ENCODE measurements around the gene AGPAT2.

AGPAT2 gene

GRCh38 chr9:136724772-136725171 is 37.5 kb upstream of the AGPAT2 start:
- H3K4me3 ChIP-seq (ENCODE audit: low read depth, low read length): no peak overlapping the region
- TF ChIP-seq, protein P1, sequence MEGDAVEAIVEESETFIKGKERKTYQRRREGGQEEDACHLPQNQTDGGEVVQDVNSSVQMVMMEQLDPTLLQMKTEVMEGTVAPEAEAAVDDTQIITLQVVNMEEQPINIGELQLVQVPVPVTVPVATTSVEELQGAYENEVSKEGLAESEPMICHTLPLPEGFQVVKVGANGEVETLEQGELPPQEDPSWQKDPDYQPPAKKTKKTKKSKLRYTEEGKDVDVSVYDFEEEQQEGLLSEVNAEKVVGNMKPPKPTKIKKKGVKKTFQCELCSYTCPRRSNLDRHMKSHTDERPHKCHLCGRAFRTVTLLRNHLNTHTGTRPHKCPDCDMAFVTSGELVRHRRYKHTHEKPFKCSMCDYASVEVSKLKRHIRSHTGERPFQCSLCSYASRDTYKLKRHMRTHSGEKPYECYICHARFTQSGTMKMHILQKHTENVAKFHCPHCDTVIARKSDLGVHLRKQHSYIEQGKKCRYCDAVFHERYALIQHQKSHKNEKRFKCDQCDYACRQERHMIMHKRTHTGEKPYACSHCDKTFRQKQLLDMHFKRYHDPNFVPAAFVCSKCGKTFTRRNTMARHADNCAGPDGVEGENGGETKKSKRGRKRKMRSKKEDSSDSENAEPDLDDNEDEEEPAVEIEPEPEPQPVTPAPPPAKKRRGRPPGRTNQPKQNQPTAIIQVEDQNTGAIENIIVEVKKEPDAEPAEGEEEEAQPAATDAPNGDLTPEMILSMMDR (IDR thresholded peaks at IDR 0.05; ENCODE audit: low read depth, low read length, missing control alignments): no peak
- no peak for DNase-seq (ENCODE audit: low read depth)
- in situ Hi-C loops (cut with HindIII; ENCODE audit: low sequenced_read_pairs): no loop called here

DNA sequence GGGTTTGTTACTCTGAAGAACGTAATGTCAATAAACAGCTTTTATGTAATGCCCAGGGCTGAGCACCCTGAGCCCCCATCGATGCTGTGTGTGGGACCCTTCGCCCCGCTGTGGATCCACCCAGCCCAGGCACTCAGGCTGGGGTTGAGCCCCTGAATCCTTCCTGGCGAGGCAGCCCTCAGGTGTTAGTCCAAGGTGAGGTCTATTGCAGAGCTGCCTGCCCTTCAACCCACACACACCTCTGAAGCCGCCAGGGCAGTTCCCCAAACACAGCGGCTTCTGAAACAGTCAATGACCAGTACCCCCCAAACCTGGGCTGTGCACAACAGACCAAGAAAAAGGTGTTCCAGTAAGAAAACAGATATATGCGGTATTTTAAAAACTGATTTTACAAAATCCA is 36.7 kb upstream of the AGPAT2 start:
- TF ChIP-seq, protein P1 (IDR thresholded peaks at IDR 0.05; ENCODE audit: low read depth, low read length, missing control alignments): no peak
- no peak for DNase-seq (ENCODE audit: low read depth)
- no peak overlapping the region for H3K4me3 ChIP-seq (ENCODE audit: low read depth, low read length)
- in situ Hi-C loops (cut with HindIII; ENCODE audit: low sequenced_read_pairs): no loop called here

GRCh38 chr9:136723362-136723976 is 36.2 kb upstream of the AGPAT2 start:
- no peak overlapping the region for H3K4me3 ChIP-seq (ENCODE audit: low read depth, low read length)
- no peak for DNase-seq (ENCODE audit: low read depth)
- in situ Hi-C loops (cut with HindIII; ENCODE audit: low sequenced_read_pairs): no loop called here
- TF ChIP-seq, protein P1 (IDR thresholded peaks at IDR 0.05; ENCODE audit: low read depth, low read length, missing control alignments): no peak

- in situ Hi-C loops (cut with HindIII; ENCODE audit: low sequenced_read_pairs): no loop called here
- no peak for DNase-seq (ENCODE audit: low read depth)
- TF ChIP-seq, protein P1 (IDR thresholded peaks at IDR 0.05; ENCODE audit: low read depth, low read length, missing control alignments): no peak
- no peak overlapping the region for H3K4me3 ChIP-seq (ENCODE audit: low read depth, low read length)
Observed at GRCh38 chr9:136722969-136723356, 35.7 kb upstream of the AGPAT2 start.

DNA sequence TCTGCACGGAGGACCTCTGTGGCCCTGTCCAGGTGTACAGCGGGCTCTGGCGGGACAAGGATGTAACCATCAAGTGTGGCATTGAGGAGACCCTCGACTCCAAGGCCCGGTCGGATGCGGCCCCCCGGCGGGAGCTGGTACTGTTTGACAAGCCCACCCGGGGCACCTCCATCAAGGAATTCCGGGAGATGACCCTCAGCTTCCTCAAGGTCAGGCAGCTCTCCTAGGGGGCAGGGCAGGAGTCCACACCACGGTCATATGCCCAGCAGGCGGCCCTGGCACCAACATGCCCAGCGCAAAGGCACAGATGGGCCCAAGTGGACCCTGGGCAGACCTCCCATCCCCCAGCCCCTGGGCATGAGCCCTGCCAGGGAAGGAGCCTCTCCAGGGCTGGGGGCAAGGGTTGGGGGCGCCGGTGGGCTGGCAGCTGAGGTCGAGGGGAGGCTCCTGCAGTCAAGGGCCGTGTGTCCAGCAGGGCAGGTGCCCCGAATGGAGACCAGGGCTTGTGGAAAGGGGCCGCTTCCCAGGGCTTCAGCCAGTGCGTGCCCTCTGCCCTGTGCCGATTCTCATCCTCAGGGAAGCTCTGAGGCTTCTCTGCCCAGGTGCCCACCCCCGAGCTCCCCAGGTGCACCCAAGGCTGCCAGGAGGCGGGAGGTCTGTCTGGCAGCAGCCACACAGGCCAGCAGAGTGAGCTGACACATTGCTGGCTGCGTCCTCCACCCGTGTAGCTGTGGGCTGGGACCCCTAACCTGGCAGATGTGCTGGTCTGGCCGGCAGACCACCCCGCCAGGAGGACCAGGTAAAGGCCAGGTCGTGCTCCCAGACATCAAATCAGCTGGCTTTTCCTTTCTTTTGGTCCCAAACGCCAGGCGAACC is 35.1 kb upstream of the AGPAT2 start:
- DNase-seq (ENCODE audit: low read depth): no peak
- H3K4me3 ChIP-seq (ENCODE audit: low read depth, low read length): no peak overlapping the region
- in situ Hi-C loops (cut with HindIII; ENCODE audit: low sequenced_read_pairs): no loop called here
- TF ChIP-seq, protein P1 (IDR thresholded peaks at IDR 0.05; ENCODE audit: low read depth, low read length, missing control alignments): no peak

GRCh38 chr9:136721339-136722092 is 34.3 kb upstream of the AGPAT2 start:
- TF ChIP-seq, protein P1 (IDR thresholded peaks at IDR 0.05; ENCODE audit: low read depth, low read length, missing control alignments): no peak
- peak; percentile 12 for DNase-seq (ENCODE audit: low read depth)
- no peak overlapping the region for H3K4me3 ChIP-seq (ENCODE audit: low read depth, low read length)
- in situ Hi-C loops (cut with HindIII; ENCODE audit: low sequenced_read_pairs): no loop called here
